Measurements from ENCODE around the gene ARHGEF12.

The ARHGEF12 gene

DNA sequence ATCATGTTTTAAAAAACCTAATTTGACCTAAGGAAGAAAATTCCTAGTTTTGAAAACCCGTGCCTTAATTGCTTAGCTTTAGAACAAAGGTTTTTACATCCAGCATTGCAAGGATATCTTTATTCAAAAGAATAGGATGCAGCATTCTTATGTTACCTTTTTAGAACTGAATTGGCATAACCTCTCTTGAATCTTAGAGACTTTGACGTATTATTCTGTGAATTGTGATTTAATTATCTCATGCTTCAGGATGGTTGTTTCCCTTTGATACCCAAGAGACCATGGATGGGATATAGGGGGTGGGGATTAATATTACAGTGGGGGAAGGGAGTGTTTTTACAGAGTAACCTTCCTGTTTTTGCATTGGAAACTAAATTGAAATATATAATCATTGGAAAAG lies 49.4 kb downstream of the ARHGEF12 start:
- no peak for DNase-seq (ENCODE audit: low spot score)

DNA sequence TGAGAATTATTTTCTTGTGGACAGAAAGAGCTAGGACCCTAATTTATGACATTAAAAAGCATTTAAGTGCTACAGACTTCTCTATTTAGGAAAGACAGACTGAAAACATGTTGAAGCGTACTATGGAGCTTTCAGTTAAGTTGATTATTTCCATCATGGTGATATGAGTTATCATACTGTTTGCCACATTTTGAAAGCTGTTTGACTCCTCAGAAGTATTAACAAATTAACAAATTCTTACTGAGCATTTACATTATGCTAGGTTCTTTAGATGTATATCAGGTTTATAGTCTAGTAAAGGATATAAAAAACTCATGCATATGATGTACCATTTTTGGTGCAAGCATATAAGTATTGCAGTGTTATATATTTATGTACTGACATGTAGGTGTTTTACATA lies 50.1 kb downstream of the ARHGEF12 start:
- no peak for DNase-seq (ENCODE audit: low spot score)

DNA sequence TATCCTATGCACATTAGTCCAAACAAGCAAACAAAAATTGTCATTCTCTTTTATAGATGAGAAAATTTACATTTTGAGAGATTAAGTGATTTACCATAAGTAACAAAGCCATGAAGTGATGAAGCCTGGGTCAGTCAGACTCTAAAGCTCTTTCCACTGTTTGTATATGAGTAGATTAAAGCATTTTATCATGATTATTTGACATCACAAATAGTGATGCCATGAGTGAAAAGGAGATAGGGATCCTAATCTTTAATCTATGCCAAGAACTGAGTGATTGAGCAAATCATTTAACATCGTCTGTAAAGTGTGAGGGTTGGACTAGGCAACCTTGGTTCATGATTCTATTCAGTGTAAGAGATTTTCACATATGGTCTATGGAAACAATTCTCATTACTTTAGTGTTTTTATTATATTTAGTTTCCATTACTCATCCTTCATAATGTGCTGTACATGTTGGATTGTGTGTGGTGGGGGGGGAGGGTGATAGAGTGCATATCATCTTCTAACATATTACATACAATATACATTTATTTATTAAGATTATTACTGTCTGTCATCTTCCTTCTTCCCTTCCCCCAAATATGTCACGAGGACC lies 50.7 kb downstream of the ARHGEF12 start:
- no peak for DNase-seq (ENCODE audit: low spot score)

DNA sequence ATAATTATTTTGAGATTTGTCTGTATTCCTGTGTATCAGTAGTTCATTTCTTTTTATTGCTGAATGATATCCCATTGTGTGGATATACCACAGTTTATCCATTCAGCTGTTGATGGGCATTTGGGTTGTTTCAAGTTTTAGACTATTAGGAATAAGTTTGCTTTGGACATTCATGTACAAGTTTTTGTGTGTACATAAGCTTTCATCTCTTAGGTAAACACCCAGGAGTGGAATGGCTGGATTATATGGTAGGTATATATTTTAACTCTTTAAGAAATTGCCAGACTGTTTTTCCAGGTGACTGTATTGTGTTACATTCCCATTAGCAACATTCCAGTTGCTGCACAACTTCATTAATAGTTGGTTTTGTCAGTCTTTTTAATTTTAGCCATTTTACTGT lies 52.0 kb downstream of the ARHGEF12 start:
- DNase-seq (ENCODE audit: low spot score) = no peak

DNA sequence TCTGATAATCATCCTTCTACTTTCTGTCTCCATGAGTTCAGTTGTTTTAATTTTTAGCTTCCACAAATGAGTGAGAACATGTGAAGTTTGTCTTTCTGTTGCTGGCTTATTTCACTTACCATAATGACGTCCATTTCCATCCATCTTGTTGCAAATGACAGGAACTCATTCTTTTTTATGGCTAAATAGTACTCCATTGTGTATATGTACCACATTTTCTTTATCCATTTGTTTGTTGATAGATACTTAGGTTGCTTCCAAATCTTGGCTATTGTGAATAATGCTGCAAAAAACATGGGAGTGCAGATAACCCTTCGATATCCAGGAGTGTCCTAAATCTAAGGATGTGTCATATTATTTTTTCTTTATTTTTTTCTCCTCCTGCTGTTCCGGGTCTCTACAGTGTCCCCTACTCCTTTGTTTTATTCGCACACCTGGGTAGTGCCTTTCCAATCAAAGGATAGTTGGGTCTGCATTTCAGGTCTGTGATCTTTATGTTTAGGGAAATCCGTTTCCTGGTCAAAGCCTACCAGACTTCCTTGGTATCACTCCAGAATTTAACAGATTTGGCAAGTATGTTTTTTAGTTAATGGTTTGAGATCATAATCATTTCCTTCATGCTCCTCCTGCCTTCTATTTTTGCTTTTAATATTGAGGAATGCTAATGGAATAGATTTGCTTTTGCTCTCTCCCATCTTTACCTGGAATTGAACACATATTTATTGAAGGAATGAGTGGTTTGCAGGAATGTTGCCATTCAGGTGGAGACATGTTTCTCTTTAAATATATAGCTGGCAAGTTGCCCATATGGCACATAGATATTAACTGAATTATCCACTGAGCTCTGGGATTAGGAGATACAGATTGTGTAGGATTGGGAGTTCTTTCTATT lies 53.7 kb downstream of the ARHGEF12 start:
- DNase-seq (ENCODE audit: low spot score) = no peak

DNA sequence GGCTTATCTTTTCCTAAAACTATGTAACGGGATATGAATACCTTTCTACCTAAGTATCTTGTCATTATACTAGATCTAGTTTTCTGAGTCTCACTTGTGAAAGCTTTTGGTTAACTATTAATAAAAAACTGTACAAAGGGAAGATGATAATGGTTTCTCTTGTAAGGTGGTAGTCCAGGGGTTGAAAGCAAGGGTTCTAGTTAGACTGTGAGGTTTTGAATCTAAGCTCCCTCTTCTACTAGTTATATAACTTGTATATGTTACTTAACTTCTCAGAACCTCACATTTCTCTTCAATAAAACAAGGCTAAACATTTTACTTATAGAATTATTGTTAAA lies 54.3 kb downstream of the ARHGEF12 start:
- DNase-seq (ENCODE audit: low spot score) = no peak

DNA sequence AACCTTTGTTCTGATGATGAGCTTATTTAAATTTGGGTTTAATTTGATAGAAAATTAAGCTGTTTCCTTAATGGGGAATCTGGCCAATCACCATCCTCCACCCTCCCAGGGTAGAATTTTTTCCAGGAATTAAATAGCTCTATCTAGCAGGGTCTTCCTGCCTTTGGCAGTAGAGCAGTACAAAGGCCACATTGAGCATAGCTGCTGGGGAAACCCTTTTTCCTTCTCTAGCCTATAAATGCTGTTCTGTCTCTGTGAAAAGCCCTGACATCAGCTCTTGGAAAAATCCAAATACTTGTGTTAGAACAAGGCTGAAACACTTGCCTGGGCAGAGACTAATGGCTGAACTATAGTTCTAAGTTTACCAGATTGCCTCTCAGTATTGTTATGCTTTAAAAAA lies 55.1 kb downstream of the ARHGEF12 start:
- peak; percentile 7 for DNase-seq (ENCODE audit: low spot score)

DNA sequence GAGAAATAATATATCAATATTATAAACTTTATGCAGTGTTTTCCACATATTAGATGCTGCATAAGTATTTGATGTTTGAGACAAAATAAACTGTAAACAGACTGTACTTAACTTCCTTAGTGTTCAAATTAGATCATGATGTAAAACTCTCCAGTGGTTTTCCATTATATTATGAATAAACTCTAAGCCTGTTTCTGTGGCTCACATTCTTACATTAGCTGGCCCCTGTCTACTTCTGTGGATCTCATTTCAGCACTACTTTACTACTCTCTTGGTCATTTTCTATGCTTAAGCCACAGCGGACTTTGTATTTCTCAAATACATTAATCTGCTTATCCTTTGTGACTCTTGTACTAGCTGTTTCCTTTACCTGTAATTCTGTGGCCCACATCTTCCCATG lies 55.6 kb downstream of the ARHGEF12 start:
- no peak for DNase-seq (ENCODE audit: low spot score)

DNA sequence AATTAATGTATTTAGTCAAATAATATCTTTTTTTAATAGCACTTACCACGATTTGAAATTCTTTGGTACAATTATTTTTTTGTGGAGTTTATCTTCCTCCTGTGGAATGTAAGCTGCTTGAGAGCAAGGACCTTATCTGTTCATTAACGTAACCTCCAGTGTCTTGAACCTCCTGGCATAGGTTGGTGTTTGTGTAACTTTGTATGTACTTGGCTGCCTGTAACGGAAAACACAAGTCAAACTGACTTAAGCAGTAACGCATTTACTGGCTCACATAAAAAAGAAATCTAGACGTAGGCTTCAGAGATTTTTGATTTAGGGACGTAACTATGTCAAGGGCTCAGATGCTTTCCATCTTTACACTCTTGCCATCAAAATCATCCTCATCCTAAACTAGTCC lies 56.1 kb downstream of the ARHGEF12 start:
- no peak for DNase-seq (ENCODE audit: low spot score)

DNA sequence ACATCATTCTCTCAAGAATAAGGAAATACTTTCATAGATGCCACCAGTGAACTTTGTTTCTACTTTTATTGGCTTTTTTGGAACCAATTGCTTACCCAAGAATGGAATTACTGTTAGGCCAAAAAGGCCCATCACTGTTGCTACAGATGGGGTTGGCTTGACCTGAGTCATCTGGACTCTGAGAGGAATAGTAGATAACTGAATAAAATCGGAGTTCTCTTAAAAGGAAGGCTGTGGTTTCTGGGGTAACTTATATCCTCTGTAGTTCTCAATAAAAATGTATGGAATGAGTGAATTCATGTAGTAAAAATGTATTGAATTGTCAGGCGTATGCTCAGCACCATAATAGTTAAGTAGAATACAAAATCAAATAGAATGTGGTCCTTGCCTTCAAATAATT lies 56.6 kb downstream of the ARHGEF12 start:
- no peak for DNase-seq (ENCODE audit: low spot score)

DNA sequence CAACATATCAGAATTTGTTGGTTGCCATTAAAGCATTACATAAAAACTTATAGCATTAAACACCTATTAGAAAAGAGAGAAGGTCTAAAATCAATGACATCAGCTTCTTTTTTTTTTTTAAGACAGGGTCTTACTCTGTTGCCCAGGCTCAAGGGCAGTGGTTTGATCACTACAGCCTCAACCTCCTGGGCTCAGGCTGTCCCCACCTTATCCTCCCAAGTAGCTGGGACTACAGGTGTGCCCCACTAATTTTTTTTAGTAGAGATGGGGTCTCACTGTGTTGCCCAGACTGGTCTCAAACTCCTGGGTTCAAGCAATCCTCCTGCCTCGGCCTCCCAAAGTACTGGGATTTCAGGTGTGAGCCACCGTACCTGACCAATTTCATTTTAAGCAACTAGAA lies 57.9 kb downstream of the ARHGEF12 start:
- no peak for DNase-seq (ENCODE audit: low spot score)

DNA sequence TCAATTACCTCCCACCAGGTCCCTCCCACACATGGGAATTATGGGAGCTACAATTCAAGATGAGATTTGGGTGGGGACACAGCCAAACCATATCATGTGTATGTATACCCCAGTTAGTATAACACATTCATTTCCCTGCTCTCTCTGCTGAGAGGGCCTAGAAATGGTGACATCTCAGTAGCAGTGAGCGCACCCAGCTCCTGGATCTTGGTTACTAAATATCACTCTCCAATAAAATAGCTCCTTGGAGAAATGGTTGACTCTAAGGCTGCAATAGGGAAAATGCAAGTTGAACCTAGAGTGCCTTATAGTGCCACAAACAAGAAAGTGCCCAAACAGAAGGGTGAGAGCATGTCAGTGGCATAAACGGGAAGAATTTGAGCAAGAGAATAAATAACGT lies 59.6 kb downstream of the ARHGEF12 start:
- no peak for DNase-seq (ENCODE audit: low spot score)

DNA sequence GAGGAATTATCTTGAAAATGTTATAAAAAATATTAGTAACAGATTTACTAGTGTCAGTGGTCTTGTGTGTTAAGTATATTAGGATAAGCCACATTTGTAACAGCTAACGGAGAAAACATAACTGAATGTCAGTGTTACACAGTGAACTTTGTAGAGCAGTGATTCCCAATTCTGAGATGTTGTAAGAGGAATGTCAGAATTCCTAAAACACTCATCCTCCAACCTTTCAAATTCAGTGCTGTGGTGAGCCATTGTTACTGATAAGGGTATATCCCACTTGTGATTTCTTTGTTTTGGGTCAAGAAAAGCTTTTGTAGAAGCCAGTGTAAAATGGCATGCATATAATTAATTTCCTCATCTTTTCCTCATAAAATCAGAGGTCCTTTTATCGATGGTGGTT lies 61.9 kb downstream of the ARHGEF12 start:
- DNase-seq (ENCODE audit: low spot score) = no peak

DNA sequence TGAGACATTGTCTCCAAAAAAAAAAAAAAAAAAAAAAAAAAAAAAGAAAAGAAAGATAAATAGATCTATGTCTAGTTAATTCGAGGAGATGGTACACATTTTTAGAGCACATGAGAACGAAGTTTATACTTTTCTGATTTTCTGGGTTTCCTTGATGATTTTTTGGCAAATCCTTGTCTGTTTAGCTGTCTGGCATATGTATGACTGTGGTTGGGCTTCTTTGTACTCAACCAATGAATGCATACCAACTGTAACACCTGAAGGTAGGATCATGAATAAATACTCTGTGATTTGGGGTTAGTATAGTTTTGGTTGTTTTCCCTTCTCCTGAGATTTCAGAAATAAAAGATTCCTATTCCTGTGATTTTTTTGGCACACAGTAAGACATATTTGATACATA lies 63.1 kb downstream of the ARHGEF12 start:
- DNase-seq (ENCODE audit: low spot score) = no peak

DNA sequence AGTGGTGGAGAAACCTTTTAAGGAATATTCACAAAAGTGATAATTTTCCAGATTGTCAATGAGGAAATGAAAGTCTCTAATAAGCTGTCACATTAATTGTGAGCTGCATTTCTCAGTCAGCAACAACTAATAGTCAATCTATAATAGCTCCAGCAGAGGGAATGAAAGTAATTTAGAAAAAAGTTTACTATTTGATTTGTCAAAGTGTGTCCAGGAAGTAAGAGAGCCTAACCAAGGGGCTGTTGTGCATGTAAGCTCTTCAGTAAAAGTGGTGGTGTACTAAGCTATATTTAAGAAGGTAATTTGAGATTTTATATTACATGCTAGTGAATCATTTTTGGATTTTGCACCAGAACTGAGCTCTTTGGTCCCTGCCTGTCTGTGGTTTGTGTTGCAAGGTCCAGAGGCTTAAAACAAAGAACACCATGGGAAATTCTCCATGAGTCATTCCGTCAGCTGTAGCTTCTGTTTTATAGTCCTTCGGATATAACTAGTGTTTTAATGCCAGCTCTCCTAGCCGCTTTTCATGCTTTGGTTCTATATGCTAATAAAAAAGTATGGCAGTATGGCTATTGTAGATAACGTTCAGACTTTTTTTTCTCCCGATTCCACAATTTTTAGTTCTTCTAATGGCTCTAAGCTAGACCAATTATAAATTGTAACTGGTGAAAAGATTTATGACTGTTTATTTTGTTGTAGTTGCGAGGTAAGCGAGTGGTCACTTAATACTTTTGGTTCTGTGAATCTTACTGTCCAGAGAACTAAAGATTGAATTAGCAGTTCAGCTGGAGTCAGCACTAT lies 64.6 kb downstream of the ARHGEF12 start:
- no peak for DNase-seq (ENCODE audit: low spot score)

DNA sequence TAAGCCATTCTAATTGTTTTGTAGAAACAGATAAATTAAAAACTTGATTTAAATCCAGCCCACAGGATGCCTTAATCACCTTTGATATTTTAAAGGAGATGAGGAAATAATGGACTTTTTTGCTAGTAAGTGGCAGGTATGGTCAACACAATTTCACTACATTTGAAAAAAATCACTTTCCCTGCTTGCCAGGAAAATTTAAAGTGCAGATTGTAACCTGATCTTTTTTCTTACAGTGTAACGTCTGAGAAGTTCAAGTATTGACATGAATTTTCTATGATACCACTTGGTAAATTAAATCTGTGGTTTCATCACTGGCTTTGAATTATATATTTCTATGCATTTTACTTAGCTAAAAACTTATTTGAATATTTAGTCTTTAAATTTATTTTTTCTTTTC lies 65.3 kb downstream of the ARHGEF12 start:
- DNase-seq (ENCODE audit: low spot score) = no peak

DNA sequence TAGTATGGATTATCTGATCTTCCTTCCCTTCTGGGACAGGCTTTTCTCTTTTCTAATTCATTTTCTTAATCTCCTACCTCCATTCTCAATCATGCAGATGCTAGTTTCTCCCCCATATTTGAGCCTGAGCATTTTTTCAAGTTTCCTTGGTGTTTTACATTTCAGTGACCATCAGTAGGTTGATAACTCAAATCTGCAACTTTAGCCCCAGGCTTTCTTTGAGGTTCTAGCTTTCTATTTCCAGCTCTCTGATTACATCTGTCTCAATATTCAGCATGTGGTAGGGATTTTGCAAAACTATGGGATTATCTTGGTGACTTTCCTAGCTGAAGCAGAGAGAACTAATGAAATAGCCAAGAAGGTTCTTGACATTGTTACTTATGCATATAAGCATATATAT lies 67.8 kb downstream of the ARHGEF12 start:
- DNase-seq (ENCODE audit: low spot score) = no peak

DNA sequence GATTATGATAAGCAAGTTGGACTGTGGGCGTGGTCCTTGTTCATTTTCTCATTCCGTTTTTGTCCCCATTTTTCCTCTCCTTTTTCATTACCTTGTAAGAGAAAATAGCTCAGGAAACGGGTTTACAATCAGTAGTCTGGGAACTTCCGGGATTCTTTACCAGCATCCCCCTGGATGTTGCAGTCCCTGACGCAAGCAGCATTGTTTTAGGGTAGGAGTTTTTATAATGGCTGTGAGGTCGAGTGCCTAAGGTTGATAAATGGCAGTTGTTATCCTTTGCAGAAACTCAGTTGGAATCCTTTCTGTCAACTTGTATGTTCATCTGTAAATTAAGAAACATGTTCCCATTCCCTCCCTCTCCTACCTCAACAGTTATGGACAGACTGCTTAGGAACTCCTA lies 68.3 kb downstream of the ARHGEF12 start:
- DNase-seq (ENCODE audit: low spot score) = peak; percentile 8

DNA sequence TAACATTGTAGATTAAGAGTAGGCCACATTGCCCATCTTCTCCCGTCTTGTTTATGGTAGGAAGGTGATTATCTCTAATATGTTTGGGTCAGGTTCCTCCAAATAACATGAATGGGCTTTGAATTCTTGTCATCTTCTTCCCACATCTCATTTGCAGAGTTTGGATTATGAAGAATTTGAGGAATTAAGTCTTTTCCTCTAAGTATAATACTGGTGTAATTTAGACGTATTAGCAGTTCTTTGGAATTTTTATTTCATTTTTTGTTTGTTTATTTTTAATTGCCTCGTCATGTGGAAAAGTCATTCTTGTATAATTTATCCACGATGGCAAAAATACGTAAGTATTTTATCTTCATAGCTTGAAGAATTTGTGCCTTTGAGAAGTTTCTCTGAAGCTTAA lies 73.4 kb downstream of the ARHGEF12 start:
- DNase-seq (ENCODE audit: low spot score) = no peak

DNA sequence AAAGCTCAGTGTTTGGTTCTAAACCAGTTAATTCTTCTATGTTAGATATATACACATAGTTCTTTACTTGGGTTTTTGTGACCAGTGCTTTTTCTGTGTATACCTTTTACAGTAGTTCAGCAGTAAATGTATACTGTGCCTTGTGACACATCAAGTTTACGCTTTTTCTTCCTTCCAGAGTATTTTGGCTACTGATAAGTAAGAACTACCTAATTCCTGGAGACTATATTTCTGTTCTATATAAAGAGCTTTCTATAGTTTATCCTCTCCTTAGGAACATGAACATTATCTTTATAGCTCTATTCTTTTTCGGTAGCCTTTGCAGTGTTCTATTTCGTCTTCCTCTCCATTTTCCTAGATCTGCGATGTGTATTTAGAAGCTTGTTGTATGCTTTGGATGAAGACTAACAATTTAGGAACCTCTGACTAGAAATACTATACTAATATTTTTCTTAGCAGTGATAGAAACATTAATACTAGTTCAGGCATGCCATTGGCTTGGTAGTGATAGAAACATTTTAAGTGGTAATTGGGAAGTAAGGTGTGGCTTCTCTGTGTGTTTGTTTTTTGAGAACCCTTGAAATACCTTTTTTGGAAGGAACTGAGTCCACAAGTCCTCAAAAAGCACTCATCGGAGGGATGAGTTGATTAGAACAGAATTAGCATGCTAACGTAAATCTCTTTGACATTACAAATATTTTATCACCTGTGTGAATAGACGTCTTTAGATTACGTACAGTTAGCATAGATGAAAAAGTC lies 74.6 kb downstream of the ARHGEF12 start:
- no peak for DNase-seq (ENCODE audit: low spot score)

DNA sequence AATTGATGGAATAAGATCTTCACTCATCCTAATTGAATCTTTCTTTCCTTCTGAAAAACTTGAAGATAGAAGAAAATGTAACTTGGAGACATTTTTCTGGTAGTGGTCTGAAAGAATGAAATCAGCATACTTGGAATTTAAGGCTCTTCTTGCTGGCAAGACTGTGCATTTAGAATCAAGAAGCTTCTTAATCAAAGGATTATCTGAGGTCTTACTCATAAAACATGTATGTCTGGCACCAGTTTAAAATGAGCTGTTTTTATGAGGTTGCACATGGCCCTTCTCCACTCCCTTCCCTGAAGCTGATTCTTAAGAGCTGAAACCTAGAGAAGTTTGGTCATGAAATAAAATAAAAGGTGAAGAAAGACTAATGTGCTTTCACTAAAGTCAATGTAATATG lies 77.3 kb downstream of the ARHGEF12 start:
- DNase-seq (ENCODE audit: low spot score) = no peak

DNA sequence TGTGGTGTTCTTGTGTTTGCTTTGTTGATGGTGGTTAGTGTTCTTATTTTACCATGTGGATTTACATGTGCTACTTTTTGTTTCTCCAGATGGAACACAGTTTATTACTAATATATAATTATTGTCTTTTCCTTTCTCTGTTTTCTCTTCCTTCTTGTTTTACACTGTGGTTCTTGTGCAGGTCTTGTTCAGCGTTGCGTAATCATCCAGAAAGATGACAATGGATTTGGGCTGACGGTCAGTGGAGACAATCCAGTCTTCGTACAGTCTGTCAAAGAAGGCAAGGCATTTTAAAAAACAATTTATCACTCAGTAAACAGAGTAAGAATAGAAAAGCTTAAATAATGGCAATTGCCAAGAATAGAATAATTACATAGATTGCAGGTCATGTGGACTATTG lies 84.4 kb downstream of the ARHGEF12 start:
- no peak for DNase-seq (ENCODE audit: low spot score)

Measured in HuH-7 (cell line).